GM23248 (cell line): ENCODE measurements around the gene VPS13D.

ENCODE experiments used
- EZH2 ChIP-seq: fragments of 200-600 bp; sonication (generic); IDR thresholded peaks from 2 replicates; pipeline ENCODE4 v1.6.1; 2018; ENCODE audit warnings: antibody characterized with exemption, mild to moderate bottlenecking; ENCODE audit not compliant: insufficient read depth, poor library complexity, severe bottlenecking
- EZH2phosphoT487 ChIP-seq: fragments of 200-600 bp; sonication (generic); IDR thresholded peaks from 2 replicates; pipeline ENCODE4 v1.6.1; 2018; ENCODE audit warnings: antibody characterized with exemption, moderate library complexity, mild to moderate bottlenecking, low read depth; ENCODE audit not compliant: insufficient read depth

DNA sequence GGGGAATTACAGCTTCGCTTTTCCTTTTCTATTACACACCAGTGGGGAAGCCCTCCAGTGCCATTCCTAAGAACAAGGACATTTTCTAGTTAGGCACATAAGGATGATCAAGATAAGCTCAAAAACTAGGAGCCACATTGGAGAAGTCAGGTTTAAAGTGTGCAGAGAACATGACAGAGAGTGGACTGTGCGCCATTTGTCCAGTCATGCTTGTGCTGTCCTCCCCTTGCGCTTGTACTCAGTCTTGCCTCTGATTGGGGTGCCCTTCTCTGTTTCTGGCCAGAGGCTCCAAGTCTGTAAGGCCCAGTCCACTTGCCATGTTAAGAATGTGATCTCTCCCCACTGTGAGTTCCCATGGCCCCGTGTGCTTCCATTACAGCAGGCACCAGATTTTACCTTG, 198.5 kb downstream of the VPS13D start:
- TF ChIP-seq EZH2 (no peak), EZH2phosphoT487 (no peak)
